ENCODE results near the gene DUS2.
A peak's percentile ranks its signal among the peaks of the same experiment; 100 is the strongest.
"Not testable (repeated sequence)": the region's sequence is repeated elsewhere in the genome, so short reads cannot be mapped to it uniquely, and the experiment has no call there.

The DUS2 gene

GRCh38 chr16:68022728-68023537, at the start of gene DUS2, which contains the start of gene DDX28:
TSS of gene DUS2 (plus strand) at chr16:68023284. CDS start at chr16:68038024, 14,740 bp downstream.
TSS of gene DDX28 (minus strand) at chr16:68023232. CDS start at chr16:68023202, 30 bp downstream.
- peak; percentile 94 for DNase-seq (ENCODE audit: low read depth)

GRCh38 chr16:67975321-67976105, 47.6 kb upstream of the DUS2 start:
- no peak for DNase-seq (ENCODE audit: low read depth)

- no peak for DNase-seq (ENCODE audit: low read depth)
These were observed 46.9 kb upstream of the DUS2 start for GRCh38 chr16:67976205-67976604.

GRCh38 chr16:67977005-67977404, 46.1 kb upstream of the DUS2 start:
- no peak for DNase-seq (ENCODE audit: low read depth)

GRCh38 chr16:67977469-67978227, 45.4 kb upstream of the DUS2 start:
- no peak for DNase-seq (ENCODE audit: low read depth)

GRCh38 chr16:67979955-67980678, 43.0 kb upstream of the DUS2 start, which contains the start of gene DPEP3:
TSS of gene DPEP3 (minus strand) at chr16:67980499. CDS start at chr16:67980380, 119 bp downstream.
- no peak for DNase-seq (ENCODE audit: low read depth)

- DNase-seq (ENCODE audit: low read depth), result no peak
These were observed 40.9 kb upstream of the DUS2 start for GRCh38 chr16:67982011-67982696.

- no peak for DNase-seq (ENCODE audit: low read depth)
These were observed 36.1 kb upstream of the DUS2 start for GRCh38 chr16:67986949-67987348.

GRCh38 chr16:67987460-67988160, 35.5 kb upstream of the DUS2 start:
- no peak for DNase-seq (ENCODE audit: low read depth)

- DNase-seq (ENCODE audit: low read depth), result no peak
These were observed 34.4 kb upstream of the DUS2 start for GRCh38 chr16:67988675-67989074.

GRCh38 chr16:67989322-67990017, 33.6 kb upstream of the DUS2 start:
- DNase-seq (ENCODE audit: low read depth), result no peak

- no peak for DNase-seq (ENCODE audit: low read depth)
These were observed 33.1 kb upstream of the DUS2 start for GRCh38 chr16:67990018-67990386.

GRCh38 chr16:67992661-67993206, 30.4 kb upstream of the DUS2 start:
- no peak for DNase-seq (ENCODE audit: low read depth)

GRCh38 chr16:67993207-67994039, 29.7 kb upstream of the DUS2 start:
- peak; percentile 51 for DNase-seq (ENCODE audit: low read depth)

GRCh38 chr16:67994040-67994408, 29.1 kb upstream of the DUS2 start:
- not testable (repeated sequence) for DNase-seq (ENCODE audit: low read depth)

GRCh38 chr16:67995423-67995822, 27.7 kb upstream of the DUS2 start:
- no peak for DNase-seq (ENCODE audit: low read depth)

GRCh38 chr16:67996666-67997065, 26.4 kb upstream of the DUS2 start:
- no peak for DNase-seq (ENCODE audit: low read depth)

GRCh38 chr16:67998231-67998778, 24.8 kb upstream of the DUS2 start:
- DNase-seq (ENCODE audit: low read depth), result not testable (repeated sequence)
